NCI-H82 treated with DMSO at 0.1 percent for 48 hours (cell line): ENCODE data around the gene FBH1.
"Not testable (repeated sequence)": the region's sequence is repeated elsewhere in the genome, so short reads cannot be mapped to it uniquely, and the experiment has no call there.

Source experiments
- DNase-seq: peaks from one replicate; lab custom pipeline; 2025; ENCODE audit not compliant: unreplicated experiment; lab: John Stamatoyannopoulos, UW

Gene FBH1

DNA sequence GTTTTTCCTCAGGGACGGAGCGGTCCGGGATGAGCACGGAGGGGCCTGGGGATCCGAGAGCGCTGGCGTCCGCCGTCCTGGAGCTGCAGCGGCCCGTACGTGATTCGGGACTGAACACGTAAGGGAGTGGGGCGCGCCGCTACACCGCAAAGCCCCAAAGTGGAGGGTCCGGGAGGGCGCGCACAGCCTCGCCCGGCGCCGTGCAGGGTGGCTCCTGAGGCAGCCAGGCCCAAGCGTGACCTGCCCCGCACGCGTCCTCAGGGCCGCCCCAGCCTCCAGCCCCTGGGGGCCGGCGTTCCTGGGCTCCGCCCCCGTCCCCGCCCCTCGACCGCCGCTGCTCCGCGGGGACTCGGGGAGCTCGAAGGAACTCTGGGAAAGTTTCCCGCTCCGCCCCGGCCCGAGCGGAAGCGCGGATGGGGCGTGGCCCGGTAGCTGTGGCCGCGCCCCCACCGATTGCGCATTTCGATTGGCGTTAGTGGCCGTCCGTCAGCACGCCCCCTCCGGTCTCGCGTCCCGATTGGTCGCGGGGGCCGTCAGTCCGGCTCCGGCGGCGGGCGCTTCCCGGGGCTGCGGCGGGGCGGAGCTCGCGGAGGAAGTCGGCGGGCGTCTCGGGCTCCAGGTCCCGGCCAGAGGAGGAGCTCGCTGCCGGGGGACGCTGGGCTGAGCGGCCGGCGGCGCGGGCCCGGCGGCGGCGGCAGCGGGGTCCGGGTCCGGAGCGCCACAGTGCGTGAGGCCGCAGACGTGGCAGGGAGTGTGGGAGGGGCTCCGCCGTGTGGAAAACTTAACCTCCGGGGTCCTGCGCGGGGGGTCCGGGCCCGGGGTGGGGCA is at the start of gene FBH1, which contains the start of gene ANKRD16:
FBH1 (plus strand) TSS at position 620 of the 828 bp plus-strand sequence; CDS start at position 723, 103 bp downstream.
ANKRD16 (minus strand) TSS at position 270 of the 828 bp plus-strand sequence. CDS start 539 bp downstream, outside the sequence.
- peak; percentile 89 for DNase-seq

DNA sequence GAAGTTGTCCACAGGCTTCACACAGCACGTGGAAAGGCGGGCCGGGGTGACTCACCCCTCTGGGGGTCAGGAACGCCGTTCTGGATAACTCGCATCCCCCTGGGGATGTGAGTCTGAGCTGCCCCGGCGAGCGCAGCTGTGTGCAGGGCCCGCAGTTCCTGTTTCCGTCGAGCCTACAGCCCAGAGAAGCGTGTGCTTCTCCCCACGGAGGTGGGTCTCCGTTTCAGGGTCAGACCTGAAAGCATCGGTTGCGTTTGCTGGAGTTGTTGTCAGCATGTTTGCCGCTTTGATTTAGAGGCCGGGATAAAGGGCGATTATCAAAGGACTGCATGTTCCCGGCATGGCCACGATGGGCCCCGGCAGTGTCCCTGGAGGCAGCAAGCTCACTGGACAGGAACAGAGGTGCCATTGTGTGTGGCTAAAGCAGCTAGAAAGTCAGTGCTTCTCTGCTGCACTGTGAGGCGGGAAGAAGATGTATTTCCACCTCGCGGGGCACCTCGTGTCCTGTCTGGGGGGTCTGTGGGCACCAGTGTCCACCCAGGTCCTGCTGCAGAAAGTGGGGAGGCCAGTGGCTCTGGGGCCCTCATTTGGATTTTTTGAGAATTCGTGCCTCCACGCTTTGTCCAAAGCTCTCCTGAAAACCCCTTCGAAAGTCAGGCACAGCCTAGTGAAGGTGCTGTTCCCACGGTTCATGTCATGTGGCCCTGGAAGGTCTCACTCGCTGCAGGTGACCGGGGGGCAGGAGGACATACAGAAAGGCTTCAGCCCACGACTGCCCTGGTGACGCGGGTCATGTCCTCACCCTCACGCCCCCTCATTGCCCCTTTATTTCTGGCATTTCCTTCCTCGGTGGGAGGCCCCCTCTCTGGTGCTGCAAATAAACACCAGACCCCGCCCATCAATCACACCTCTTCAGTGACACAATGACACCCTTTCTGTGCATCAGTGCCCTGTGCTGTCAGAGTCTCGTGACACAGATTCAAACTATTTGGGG is 49.4 kb upstream of the FBH1 start:
- no peak for DNase-seq

DNA sequence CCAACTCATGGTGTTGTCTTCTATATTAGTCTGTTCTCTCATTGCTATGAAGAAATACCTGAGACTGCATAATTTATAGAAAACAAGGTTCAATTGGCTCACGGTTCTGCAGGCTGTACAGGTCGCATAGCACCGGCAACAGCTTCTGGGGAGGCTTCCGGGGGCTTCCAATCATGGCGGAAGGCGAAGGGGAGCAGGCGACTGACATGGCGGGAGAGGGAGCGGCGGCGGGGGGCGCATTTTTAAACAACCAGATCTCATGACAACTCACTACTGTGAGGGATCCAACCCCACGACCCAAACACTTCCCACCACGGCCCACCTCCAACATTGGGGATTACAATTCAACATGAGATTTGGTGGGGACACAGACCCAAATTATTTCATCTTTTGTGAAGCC is 48.1 kb upstream of the FBH1 start:
- no peak for DNase-seq

DNA sequence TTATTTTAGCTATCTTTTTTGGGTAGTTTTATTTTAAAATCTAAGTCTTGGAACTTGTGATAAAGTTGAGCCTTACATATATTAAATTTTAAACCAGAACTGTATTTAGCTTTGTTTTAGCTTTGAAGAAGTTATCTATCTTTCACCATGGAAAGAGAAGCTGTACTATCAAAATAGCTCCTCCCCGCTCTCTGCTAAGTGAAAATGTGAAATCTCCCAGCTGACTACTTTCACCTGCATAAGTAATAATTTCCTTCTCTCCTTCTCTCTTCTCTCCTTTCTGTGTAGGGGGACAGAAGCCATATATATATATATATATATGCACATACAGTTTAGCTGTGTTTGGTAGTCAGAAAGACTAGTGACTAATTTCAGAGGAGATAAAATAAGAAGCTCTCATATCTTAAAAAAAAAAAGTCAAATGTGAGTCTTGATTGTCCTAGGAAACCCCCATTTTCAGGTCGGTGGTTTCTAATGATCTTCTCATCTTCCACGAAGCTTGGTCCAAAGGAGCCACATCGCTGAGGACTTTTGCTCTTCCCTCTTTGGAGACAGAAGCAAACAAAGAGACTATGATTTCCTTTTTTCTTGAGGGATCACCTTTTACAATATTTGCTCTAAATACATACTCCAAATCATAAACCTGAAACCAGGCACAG is 46.2 kb upstream of the FBH1 start:
- no peak for DNase-seq

DNA sequence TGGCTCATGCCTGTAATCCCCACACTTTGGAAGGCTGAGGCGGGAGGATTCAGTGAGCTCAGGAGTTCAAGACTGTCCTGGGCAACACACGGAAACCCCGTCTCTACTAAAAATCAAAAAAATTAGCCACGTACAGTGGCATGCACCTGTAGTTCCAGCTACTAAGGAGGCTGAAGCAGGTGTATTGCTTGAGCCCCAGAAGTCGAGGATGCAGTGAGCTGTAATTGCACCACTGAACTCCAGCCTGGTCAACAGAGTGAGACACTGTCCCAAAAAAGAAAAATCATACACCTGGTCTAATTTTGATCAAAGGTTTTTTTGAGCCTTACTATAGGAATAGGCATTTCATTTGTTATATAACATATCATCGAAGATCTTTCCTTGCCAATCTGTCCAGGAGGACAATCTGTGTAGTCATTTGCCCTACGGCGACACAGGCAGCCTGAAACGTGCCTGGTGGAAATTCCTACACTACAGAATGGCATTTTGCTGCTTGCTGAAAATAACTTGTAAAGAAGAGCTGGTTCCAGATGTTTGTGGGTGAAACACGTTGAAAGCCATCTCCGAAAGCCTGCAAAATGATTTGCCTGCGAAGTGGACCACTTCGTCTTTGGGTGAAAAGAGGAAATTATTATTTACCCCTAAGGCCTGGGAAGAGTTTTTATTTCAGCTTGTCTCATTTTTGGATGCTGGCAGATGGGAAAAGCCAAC is 45.5 kb upstream of the FBH1 start:
- no peak for DNase-seq

DNA sequence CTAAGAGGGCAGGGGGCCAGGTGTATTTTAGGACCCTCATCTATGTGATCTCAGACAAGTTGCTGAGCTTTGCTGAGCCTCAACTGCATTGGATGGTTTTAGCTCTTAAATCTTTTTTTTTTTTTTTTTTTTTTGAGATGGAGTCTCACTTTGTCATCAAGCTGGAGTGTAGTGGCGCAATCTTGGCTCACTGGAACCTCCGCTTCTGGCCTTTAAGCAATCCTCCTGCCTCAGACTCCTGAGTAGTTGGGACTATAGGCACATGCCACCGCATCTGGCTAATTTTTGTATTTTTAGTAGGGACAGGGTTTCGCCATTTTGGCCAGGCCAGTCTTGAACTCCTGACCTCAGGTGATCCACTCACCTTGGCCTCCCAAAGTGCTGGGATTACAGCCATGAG is 43.4 kb upstream of the FBH1 start:
- not testable (repeated sequence) for DNase-seq

DNA sequence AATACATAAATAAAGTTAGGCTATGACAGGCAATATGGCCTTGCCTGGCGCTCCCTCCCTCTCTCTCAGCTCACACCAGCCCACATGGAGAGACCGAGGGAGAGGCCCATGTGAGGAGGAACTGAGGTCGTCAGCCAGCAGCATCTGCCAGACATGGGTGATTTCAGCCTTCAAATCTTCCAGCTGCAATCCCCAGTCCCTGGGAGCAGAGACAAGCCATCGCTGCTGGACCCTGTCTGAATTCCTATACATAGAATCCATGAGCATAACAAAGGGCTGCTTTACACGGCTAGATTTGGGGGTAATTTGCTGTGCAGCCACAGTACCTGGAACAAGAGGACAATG is 35.9 kb upstream of the FBH1 start:
- DNase-seq, result no peak

DNA sequence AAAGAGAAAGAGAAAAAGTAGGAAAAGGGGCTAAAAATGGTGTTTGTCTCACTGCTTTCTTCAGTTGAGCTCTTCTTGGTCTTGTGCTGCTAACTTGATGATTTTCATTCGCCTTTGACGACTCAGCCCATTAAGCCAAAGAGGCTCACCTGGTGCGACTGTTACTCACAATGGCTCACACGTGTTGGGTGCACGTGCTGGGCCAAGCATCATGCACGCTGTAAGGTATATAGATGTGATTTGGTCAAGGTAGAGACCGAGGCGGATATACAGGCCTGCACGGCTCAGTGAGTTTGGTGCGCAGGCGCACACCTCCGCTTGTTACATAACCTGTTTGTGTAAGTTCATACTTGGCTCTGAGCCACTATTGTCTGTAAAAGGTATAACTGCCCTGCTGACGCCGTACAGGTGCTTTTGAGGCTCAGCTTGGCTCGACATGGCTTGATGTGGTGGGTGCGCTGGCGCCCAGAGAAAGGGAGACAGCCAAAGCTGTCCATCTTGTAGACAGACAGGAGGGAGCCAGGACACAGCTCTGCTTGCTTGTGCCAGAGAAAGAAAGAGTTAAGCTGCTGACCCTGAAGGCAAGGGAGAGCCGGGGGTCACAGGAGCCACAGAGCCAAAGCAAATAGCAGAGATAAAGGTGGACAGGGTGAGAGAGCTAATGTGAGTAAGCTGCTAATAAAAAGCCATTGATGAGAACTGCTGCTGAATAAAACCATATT is 33.9 kb upstream of the FBH1 start:
- no peak for DNase-seq

DNA sequence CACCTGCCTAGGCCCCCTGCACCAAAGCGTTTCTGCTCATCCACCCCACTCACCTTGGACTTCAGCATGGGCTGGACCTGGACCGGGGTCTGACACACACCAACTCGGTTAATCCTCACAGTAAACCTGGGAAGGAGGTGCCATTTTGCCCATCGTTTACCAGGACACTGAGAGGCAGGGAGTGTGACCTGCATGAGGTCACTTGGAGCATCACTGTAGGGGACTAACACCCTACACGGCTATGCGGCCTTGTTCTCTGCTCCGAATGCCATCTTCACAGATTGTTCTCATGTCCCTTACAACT is 33.4 kb upstream of the FBH1 start:
- DNase-seq, result no peak

DNA sequence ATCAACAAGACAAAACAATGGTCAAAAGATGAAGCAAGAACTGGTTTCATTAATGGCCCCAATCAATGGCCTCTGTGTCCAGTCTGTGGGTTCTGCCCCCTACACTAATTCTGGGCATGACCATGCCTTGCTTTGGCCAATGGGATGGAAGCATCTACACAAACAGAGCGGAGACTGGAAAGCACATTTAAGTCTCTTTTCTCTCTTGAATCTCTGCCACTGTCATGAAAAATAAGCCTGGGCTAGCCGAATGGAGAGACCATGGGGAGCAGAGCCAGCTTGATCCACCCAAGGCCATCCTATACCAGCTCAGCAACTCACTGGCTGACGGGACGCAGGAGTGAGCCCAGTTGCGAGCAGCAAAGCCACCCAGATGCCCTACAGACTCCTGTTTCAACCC is 31.2 kb upstream of the FBH1 start:
- DNase-seq, result no peak

DNA sequence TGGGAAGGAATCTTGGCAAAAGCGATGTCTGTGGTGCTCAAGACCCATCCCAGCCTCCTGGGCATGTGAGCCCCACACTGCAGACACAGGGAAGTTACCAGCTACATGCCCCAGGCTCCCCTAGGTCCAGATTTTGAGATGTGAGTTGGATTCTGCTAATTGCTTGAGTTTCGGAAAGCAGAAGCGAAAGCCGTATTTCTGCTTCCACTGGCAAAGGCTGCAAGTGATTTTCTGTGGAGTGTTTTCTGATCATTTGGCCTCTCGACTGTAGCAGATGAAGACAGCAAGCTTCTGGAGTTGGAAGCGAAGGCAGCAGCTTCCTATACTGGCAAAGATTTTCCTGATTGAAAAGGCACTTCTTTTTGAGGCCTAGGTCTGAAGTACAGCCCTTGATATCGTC is 30.0 kb upstream of the FBH1 start:
- no peak for DNase-seq

DNA sequence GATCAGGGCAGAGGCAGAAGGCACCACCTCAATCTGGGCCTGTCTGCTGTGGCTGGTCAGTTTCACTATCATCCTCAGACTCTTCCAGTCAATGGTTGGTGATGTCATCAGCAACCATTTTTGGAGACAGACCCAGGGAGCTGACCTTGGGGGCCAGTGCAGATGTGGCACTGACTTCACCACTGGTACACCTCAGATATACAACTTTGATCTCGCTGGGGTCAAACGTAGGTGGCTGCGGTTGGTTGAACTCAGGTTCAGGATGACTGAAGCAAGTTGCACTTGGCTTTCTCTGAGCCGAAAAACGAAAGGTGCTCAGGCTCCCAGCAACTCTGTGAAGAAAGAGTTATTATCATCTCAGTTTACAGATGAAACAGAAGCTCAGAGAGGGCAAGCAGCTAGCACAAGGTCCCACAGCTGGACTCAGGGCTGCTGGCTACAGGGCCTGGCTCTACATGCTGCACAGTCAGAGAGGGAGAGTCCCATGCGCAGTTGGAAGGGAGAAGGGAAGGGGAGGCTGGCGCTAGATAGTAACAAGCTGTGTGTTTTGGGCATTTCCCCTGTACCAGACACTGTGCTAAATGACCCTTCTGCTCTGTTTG is 27.6 kb upstream of the FBH1 start:
- DNase-seq, result no peak

DNA sequence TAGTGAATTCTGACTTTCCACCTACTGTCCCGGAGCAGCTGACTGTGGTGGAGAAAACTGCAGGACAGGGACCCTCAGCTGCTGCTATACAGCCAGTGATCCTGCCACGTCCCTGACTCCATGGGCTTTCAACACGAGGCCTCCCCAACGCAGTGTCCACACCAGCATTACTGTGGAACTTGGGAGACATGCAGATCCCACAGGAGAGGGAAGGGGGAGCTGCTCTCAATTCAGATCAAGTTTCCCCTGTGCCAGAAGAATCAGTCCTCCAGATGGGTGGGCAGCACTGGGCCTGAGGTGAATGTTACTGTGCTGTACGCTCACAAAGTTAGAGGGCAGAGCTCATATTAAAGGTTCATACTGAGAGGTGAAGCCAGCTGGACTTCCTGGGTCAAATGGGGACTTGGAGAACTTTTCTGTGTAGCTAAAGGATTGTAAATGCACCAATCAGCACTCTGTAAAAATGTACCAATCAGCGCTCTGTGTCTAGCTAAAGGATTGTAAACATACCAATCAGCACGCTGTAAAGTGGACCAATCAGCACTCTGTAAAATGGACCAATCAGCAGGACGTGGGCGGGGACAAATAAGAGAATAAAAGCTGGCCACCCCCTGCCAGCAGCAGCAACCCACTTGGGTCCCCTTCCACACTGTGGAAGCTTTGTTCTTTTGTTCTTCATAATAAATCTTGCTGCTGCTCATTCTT is 26.9 kb upstream of the FBH1 start:
- not testable (repeated sequence) for DNase-seq

DNA sequence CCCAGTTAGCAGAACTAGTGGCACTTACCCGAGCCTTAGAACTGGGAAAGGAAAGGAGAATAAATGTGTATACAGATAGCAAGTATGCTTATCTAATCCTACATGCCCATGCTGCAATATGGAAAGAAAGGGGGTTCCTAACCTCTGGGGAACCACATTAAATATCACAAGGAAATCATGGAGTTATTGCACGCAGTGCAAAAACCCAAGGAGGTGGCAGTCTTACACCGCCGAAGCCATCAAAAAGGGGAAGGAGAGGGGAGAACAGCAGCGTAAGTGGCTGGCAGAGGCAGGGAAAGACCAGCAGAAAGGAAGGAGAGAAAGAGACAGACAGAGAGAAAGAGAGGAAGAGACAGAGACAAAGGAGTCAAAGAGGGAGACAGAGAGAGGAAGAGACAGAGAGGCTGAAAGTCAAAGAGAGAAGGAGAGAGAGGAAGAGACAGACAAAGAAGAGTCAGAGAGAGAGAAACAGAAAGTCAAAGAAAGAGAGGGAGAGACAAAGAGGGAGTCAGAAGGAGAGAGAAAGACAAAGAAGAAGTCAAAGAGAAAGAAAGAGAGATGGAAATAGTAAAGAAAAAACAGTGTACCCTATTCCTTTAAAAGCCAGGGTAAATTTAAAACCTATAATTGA is 23.5 kb upstream of the FBH1 start:
- not testable (repeated sequence) for DNase-seq

DNA sequence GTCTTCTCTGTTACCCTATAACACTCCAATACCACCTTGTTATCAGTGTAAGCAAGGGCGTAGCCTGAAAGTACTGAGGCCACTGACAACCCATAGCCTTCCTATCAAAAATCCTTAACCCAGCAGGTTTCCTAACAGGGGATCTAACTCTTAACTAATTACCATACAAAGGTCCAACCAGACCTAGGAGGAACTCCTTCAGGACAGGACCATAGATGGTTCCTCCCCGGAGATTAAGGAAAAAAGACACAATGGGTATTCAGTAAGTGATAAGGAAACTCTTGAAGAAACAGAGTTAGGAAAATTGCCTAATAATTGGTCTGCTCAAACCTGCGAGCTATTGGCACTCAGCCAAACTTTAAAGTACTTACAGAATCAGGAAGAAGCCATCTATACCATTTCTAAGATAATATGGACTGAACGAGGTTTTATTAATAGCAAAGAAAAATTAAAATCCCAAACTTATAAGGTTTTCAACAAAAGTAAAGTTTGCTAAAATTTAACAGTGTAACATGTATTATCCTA is 22.9 kb upstream of the FBH1 start:
- not testable (repeated sequence) for DNase-seq

DNA sequence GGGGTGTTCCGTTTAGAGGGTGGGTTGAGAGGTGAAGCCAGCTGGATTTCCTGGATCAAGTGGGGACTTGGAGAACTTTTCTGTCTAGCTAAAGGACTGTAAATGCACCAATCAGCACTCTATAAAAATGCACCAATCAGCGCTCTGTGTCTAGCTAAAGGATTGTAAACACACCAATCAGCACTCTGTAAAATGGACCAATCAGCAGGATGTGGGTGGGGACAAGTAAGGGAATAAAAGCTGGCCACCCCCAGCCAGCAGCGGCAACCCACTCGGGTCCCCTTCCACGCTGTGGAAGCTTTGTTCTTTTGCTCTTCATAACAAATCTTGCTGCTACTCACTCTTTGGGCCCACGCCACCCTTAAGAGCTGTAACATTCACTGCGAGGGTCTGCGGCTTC is 21.7 kb upstream of the FBH1 start:
- not testable (repeated sequence) for DNase-seq

DNA sequence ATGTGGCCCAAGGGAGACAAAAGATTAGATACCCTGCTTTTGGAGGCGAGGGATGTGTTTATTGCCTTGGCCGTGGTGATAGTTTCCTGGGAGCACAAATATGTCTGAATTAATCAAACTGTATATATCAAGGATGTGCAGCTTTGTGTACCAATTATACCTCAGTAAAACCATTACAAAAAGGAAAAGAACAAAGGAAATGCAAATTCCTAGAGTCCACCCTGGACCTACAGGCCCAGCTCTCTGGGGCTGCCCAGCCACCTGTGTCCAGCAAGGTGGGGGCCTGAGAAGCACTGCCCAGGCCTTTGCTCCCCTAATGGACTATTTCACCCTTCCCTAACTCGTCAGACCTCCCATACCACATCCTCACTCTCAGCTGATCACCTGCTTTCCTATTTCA is 20.9 kb upstream of the FBH1 start:
- DNase-seq, result no peak

DNA sequence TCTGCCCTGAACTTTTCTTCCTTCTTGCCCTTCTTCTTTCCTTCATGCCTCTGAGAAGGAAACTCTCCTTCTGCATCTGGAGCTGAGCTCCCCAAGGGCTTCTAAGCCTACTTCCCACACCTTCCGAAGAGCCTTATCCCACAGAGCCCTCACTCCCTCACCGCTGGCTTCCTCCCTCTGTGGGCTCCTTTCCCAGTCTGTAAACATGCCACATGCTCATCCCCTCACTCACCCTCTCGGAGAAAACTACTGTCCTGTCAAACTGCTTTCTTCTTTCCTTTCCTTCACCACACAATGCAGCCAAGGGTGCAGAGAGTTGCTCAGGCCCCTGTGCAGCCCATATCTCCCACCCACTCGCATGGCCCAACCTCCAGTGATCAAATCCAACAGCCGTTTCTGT is 18.4 kb upstream of the FBH1 start:
- DNase-seq, result no peak
